ENCODE data around the gene PARP15.

DNA sequence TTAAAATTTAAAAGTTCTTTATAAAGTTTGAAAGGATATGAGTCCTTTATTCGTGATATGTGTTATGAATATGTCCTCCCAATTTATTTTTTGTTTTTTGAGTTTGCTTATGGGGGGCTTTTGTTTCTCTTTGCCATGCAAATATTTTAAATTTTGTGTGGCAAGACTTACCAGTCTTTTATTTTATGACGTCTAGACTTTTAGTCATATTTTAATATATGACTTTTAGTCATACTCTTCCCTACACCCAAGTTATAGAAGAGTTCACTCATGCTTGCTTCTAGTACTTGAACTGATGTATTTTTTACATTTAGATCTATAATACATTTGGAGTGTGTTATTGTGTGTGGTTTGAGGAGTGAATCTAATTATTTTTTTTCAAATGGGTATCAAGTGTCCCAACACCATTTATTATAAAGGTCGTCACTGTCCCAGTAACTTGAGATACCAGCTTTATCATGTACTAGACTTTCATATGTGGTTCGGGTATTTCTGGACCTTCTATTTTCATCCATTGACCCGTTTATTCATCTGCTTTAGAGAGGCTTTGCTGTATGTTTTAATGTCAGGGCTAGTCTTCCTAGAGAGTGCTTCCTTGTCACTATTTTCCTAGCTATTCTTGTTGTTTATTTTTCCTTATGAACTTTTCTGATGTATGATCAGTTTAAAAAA, 755 bp downstream of the PARP15 start:
- TF ChIP-seq EZH2 (IDR thresholded peaks at IDR 0.05; ENCODE audit: low read length) (no peak), CTCF (optimal IDR thresholded peaks at IDR 0.05 in 1 of 3, IDR thresholded peaks at IDR 0.05 in 1 of 3, conservative IDR thresholded peaks at IDR 0.05 in 1 of 3; ENCODE audit: extremely low read depth in 1 of 3, insufficient read depth in 2 of 3, low read length in 3 of 3) (no peak)

Measured in keratinocyte (primary cell).